RWPE1 (cell line): ENCODE measurements around the gene OVOL2.
A peak's percentile ranks its signal among the peaks of the same experiment; 100 is the strongest.

ENCODE experiments used
- CTCF ChIA-PET: fragments of 350-600 bp; sonication (Branson Sonifier 250); formaldehyde crosslinking; extraction: SDS; loops from one replicate; lab custom pipeline; 2021; lab: Yijun Ruan, JAX
- POLR2A ChIA-PET: fragments of 400-600 bp; formaldehyde crosslinking; extraction: SDS; loops from one replicate; lab custom pipeline; 2020; ENCODE audit warnings: antibody characterized with exemption; ENCODE audit not compliant: low non-redundant PET; lab: Yijun Ruan, JAX
- DNase-seq: peaks from one replicate; pipeline ENCODE4 v3.0.0; 2012; ENCODE audit warnings: low spot score
- H3K27ac ChIP-seq: fragments of 450-650 bp; 2 replicates; pipeline ENCODE4 v1.5.1; 2017
- CTCF ChIP-seq: fragments of 450-650 bp; conservative IDR thresholded peaks from 2 replicates; pipeline ENCODE4 v1.5.1; 2017; ENCODE audit warnings: low read depth, mild to moderate bottlenecking

The OVOL2 gene

GRCh38 chr20:18005170-18005989 is 52.3 kb downstream of the OVOL2 start:
- no peak overlapping the region for H3K27ac ChIP-seq
- peak; percentile 21 for DNase-seq
- no peak for TF ChIP-seq CTCF
- ChIA-PET CTCF (no interaction called here), POLR2A (no interaction called here)

GRCh38 chr20:18004384-18005031 is 53.2 kb downstream of the OVOL2 start:
- POLR2A ChIA-PET: no interaction called here
- CTCF ChIA-PET: no interaction called here
- no peak for TF ChIP-seq CTCF
- H3K27ac ChIP-seq: no peak overlapping the region
- no peak for DNase-seq

- no peak overlapping the region for H3K27ac ChIP-seq
- no peak for DNase-seq
- POLR2A ChIA-PET: no interaction called here
- CTCF ChIA-PET: no interaction called here
- TF ChIP-seq CTCF: no peak
Observed at GRCh38 chr20:18003897-18004296, 53.8 kb downstream of the OVOL2 start.

- ChIA-PET CTCF (interaction anchor here (0.6 kb wide), 1 partner anchor 497 kb away, joined by 3 read pairs; no protein-coding TSS in a partner anchor), POLR2A (interaction anchor here (0.6 kb wide), 1 partner anchor 750 kb away, joined by 3 read pairs; no protein-coding TSS in a partner anchor)
- no peak for TF ChIP-seq CTCF
- peak; percentile 90 for DNase-seq
- peak overlapping the region; percentile 91 for H3K27ac ChIP-seq
Observed at GRCh38 chr20:18001131-18001921, 56.4 kb downstream of the OVOL2 start.

GRCh38 chr20:17999566-17999965 is 58.1 kb downstream of the OVOL2 start:
- ChIA-PET POLR2A (no interaction called here), CTCF (no interaction called here)
- H3K27ac ChIP-seq: 0 out of 2 replicates have a peak overlapping the region, but pooled peaks have one; percentile 41
- TF ChIP-seq CTCF: no peak
- DNase-seq: no peak

- POLR2A ChIA-PET: no interaction called here
- DNase-seq: no peak
- H3K27ac ChIP-seq: no peak overlapping the region
- TF ChIP-seq CTCF: no peak
- CTCF ChIA-PET: no interaction called here
Observed at GRCh38 chr20:17998446-17998845, 59.3 kb downstream of the OVOL2 start.
